ENCODE results near the gene ESR1. TPM values are rescaled to one million over a fixed set of nuclear protein-coding genes. Genes with fewer than 3 reads are reported as not detected.
"Not testable (repeated sequence)": the region's sequence is repeated elsewhere in the genome, so short reads cannot be mapped to it uniquely, and the experiment has no call there.

ESR1 gene
- total and polyA plus RNA-seq, 12 donors: 0.28 to 9.4 (median 3.8) TPM

DNA sequence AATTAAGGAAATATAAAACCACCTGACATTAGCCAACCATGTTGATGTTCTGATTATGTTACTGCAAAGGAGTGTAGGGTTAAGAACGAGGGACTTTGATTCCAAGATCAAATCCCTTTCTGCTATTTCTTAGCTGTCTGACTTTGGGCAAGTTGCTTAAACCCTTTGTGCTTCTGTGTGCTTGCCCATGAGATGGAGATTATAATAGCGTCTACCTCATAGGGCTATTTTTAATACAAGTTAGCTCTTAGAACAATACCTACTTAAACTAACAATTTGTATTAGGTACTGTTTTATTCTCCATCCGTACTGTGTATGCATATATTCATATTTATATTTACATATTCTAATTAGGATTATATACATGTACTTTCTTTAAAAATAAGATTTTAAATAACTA, 263.8 kb downstream of the ESR1 start:
- TF ChIP-seq CTCF (IDR thresholded peaks at IDR 0.05) (no peak), POLR2A (IDR thresholded peaks at IDR 0.05) (no peak)
- no peak overlapping the region for H3K4me3 ChIP-seq
- no peaks in the 10 kb centered on the region for H3K4me1 ChIP-seq (replicated peaks in 1 of 2)
- 85 to 93% (median 89%) methylated on average over 3 of the region's 3 CpGs for WGBS, 4 donors
- intact Hi-C loops (cut with DNase I): no loop called here
- H3K27me3 ChIP-seq: no peaks in the 10 kb centered on the region
- peaks cover 0 to 6% (median 0%) of the 10 kb centered on the region in 3 donors for H3K9me3 ChIP-seq (replicated peaks in 1 of 3)
- H3K27ac ChIP-seq: no peak overlapping the region
- no peaks in the 10 kb centered on the region for H3K36me3 ChIP-seq (replicated peaks in 1 of 2)
- DNase-seq: no peak

DNA sequence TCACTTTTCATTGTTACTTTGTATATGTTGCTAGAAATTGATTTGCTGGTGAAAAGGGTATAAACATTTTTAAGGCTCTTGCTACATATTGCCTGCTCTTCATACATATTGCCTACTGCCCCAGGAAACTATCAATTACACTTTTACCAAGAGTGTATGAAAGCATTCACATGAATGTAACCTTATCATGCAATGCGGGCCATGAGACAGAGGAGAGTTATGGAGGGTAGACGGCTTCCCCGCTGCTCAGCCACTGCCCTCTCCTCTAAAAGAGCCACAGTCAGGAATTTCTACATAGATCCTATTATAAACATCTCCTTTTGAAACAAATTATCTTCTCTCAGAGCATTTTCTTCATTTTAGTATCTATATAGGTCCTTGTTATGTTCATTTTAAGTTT, 264.4 kb downstream of the ESR1 start:
- no peak for DNase-seq
- no peaks in the 10 kb centered on the region for H3K4me1 ChIP-seq (replicated peaks in 1 of 2)
- peaks cover 0 to 8% (median 0%) of the 10 kb centered on the region in 3 donors for H3K9me3 ChIP-seq (replicated peaks in 1 of 3)
- TF ChIP-seq POLR2A (IDR thresholded peaks at IDR 0.05): no peak
- TF ChIP-seq CTCF (IDR thresholded peaks at IDR 0.05): no peak
- intact Hi-C loops (cut with DNase I): no loop called here
- 76 to 88% (median 79%) methylated on average over 3 of the region's 3 CpGs for WGBS, 4 donors
- H3K4me3 ChIP-seq: no peak overlapping the region
- no peak overlapping the region for H3K27ac ChIP-seq
- no peaks in the 10 kb centered on the region for H3K36me3 ChIP-seq (replicated peaks in 1 of 2)
- no peaks in the 10 kb centered on the region for H3K27me3 ChIP-seq

GRCh38 chr6:152076242-152076641, 268.8 kb downstream of the ESR1 start:
- 68 to 90% (median 86%) methylated on average over 3 of the region's 3 CpGs for WGBS, 4 donors
- H3K4me3 ChIP-seq; intact Hi-C loops (cut with DNase I); H3K4me1 ChIP-seq (replicated peaks in 1 of 2); DNase-seq; H3K36me3 ChIP-seq (replicated peaks in 1 of 2); H3K9me3 ChIP-seq (replicated peaks in 1 of 3); H3K27me3 ChIP-seq; H3K27ac ChIP-seq: not testable (repeated sequence)

GRCh38 chr6:152078001-152078400, 270.5 kb downstream of the ESR1 start:
- no peak overlapping the region for H3K27ac ChIP-seq
- intact Hi-C loops (cut with DNase I): no loop called here
- no peaks in the 10 kb centered on the region for H3K27me3 ChIP-seq
- WGBS, 4 donors: 76 to 88% (median 83%) methylated on average over 4 of the region's 4 CpGs
- no peaks in the 10 kb centered on the region for H3K4me1 ChIP-seq (replicated peaks in 1 of 2)
- H3K36me3 ChIP-seq (replicated peaks in 1 of 2): no peaks in the 10 kb centered on the region
- DNase-seq: no peak
- peaks cover 0 to 8% (median 0%) of the 10 kb centered on the region in 3 donors for H3K9me3 ChIP-seq (replicated peaks in 1 of 3)
- TF ChIP-seq POLR2A (IDR thresholded peaks at IDR 0.05) (no peak), CTCF (IDR thresholded peaks at IDR 0.05) (no peak)
- H3K4me3 ChIP-seq: no peak overlapping the region

DNA sequence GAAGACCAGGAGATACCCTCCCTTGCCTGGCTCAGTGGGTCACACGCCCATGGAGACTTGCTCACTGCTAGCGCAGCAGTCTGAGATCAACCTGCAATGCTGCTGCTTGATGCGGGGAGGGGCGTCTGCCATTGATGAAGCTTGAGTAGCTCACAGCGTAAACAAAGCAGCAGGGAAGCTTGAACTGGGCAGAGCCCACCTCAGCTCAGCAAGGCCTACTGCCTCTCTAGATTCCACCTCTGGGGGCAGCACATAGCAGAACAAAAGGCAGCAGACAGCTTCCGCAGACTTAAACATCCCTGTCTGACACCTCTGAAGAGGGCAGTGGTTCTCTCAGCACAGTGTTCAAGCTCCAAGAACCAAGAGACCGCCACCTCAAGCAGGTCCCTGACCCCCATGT, 271.3 kb downstream of the ESR1 start:
- WGBS, 4 donors: 67 to 93% (median 86%) methylated on average over 1 to 7 of the region's 7 CpGs
- Histone ChIP-seq H3K4me1 (replicated peaks in 1 of 2) (no peaks in the 10 kb centered on the region), H3K9me3 (replicated peaks in 1 of 3) (peaks cover 0 to 8% (median 0%) of the 10 kb centered on the region in 3 donors), H3K27ac (no peak overlapping the region), H3K36me3 (replicated peaks in 1 of 2) (no peaks in the 10 kb centered on the region), H3K27me3 (no peaks in the 10 kb centered on the region), H3K4me3 (no peak overlapping the region)
- intact Hi-C loops (cut with DNase I): no loop called here
- no peak for DNase-seq
- TF ChIP-seq CTCF (IDR thresholded peaks at IDR 0.05) (no peak), POLR2A (IDR thresholded peaks at IDR 0.05) (no peak)
